HTR-8/SVneo (cell line): ENCODE measurements around the gene DNAH2.

Source experiments
- DNase-seq: peaks from one replicate; pipeline ENCODE4 v3.0.0; 2011; ENCODE audit warnings: low spot score, mixed read lengths; ENCODE audit not compliant: insufficient read length
- FAIRE-seq: peaks from 2 replicates; lab custom pipeline; 2011; peaks lifted over from hg19 to GRCh38; lab: Jason Lieb, UNC

Gene DNAH2

GRCh38 chr17:7700510-7700909 lies 17.0 kb upstream of the DNAH2 start:
- FAIRE-seq (no peak), DNase-seq (no peak)

GRCh38 chr17:7701681-7702080 lies 15.9 kb upstream of the DNAH2 start:
- DNase-seq: no peak
- FAIRE-seq: no peak

- FAIRE-seq (no peak), DNase-seq (no peak)
These were observed 14.8 kb upstream of the DNAH2 start for GRCh38 chr17:7702776-7703175.

GRCh38 chr17:7703584-7704479 lies 13.7 kb upstream of the DNAH2 start:
- DNase-seq: no peak
- no peak for FAIRE-seq

GRCh38 chr17:7704601-7705268 lies 12.8 kb upstream of the DNAH2 start, which contains the start of gene EFNB3:
Gene EFNB3, plus strand, starts transcription at chr17:7705202. Its CDS starts 397 bp downstream, at chr17:7705599.
- peak; percentile 78 for DNase-seq
- peak; percentile 31 for FAIRE-seq

GRCh38 chr17:7705269-7706255 lies 12.0 kb upstream of the DNAH2 start:
- FAIRE-seq: no peak
- no peak for DNase-seq

- DNase-seq: no peak
- FAIRE-seq: no peak
These were observed 10.8 kb upstream of the DNAH2 start for GRCh38 chr17:7706631-7707354.

GRCh38 chr17:7707446-7707845 lies 10.1 kb upstream of the DNAH2 start:
- FAIRE-seq: no peak
- no peak for DNase-seq

GRCh38 chr17:7707858-7708750 lies 9.4 kb upstream of the DNAH2 start:
- no peak for FAIRE-seq
- no peak for DNase-seq

GRCh38 chr17:7709031-7709430 lies 8.5 kb upstream of the DNAH2 start:
- DNase-seq: no peak
- FAIRE-seq: no peak

- FAIRE-seq: peak; percentile 26
- no peak for DNase-seq
These were observed 7.2 kb upstream of the DNAH2 start for GRCh38 chr17:7710301-7710700.

- no peak for DNase-seq
- FAIRE-seq: no peak
These were observed 6.3 kb upstream of the DNAH2 start for GRCh38 chr17:7711051-7711755.

- FAIRE-seq (no peak), DNase-seq (no peak)
These were observed 5.3 kb upstream of the DNAH2 start for GRCh38 chr17:7712111-7712771.

- FAIRE-seq (no peak), DNase-seq (no peak)
These were observed 3.8 kb upstream of the DNAH2 start for GRCh38 chr17:7713782-7714181.

- no peak for FAIRE-seq
- DNase-seq: no peak
These were observed 2.6 kb upstream of the DNAH2 start for GRCh38 chr17:7714721-7715594.
